HFFc6 (cell line): ENCODE measurements around the gene MYT1. TPM values are rescaled to one million over a fixed set of nuclear protein-coding genes. Genes with fewer than 3 reads are reported as not detected.

Source experiments
- DNase-seq: peaks from one replicate; pipeline ENCODE4 v3.0.0-alpha.2; 2018
- H3K27ac Mint-ChIP-seq: 2 replicates; pipeline ENCODE4 v1.8.0; 2020; ENCODE audit warnings: mild to moderate bottlenecking, mixed read lengths
- H3K27me3 Mint-ChIP-seq: 2 replicates; pipeline ENCODE4 v1.8.0; 2021; ENCODE audit warnings: mild to moderate bottlenecking, moderate library complexity, mixed read lengths; ENCODE audit not compliant: insufficient read depth
- H3K36me3 Mint-ChIP-seq: 2 replicates; pipeline ENCODE4 v1.8.0; 2021; ENCODE audit warnings: low read depth, mixed read lengths
- H3K4me1 Mint-ChIP-seq: 2 replicates; pipeline ENCODE4 v1.8.0; 2020; ENCODE audit warnings: low read depth, mixed read lengths
- H3K4me3 Mint-ChIP-seq: 2 replicates; pipeline ENCODE4 v1.8.0; 2020; ENCODE audit warnings: mild to moderate bottlenecking, moderate library complexity, mixed read lengths
- H3K9me3 Mint-ChIP-seq: 2 replicates; pipeline ENCODE4 v1.8.0; 2020; ENCODE audit warnings: mild to moderate bottlenecking, mixed read lengths
- CTCF ChIP-seq: fragments of 200-600 bp; sonication (generic); IDR thresholded peaks from 2 replicates; pipeline ENCODE4 v1.5.0; 2021; ENCODE audit warnings: antibody characterized with exemption, mild to moderate bottlenecking
- total RNA-seq, 6 experiments: library from RNA; stranded (reverse); fragmentation: NEBNext Ultra II Directional; extraction: Animal tissue kit (Norgen Biotek cat#: 25700); gene quantifications; 2 replicates in 1 of 6; 3 replicates in 5 of 6; pipeline ENCODE4 v1.2.3, GENCODE V29; 2021

MYT1 gene
- total RNA-seq, 6 experiments from 2014 or later, result not detected

GRCh38 chr20:64189986-64190385, 25.7 kb downstream of the MYT1 start:
- peaks cover 7% of the 10 kb centered on the region for H3K9me3 Mint-ChIP-seq
- peaks cover 4% of the 10 kb centered on the region; the same call in 1 of the 2 replicates for H3K36me3 Mint-ChIP-seq
- no peaks in the 10 kb centered on the region for H3K4me1 Mint-ChIP-seq
- DNase-seq, result no peak
- no peak overlapping the region for H3K4me3 Mint-ChIP-seq
- no peak for TF ChIP-seq CTCF
- H3K27ac Mint-ChIP-seq, result no peak overlapping the region
- peaks cover 32% of the 10 kb centered on the region for H3K27me3 Mint-ChIP-seq

GRCh38 chr20:64191002-64191401, 26.8 kb downstream of the MYT1 start:
- TF ChIP-seq CTCF, result no peak
- DNase-seq, result no peak
- Mint-ChIP-seq H3K36me3 (peaks cover 4% of the 10 kb centered on the region; the same call in 1 of the 2 replicates), H3K27ac (no peak overlapping the region), H3K9me3 (peaks cover 6% of the 10 kb centered on the region), H3K27me3 (peaks cover 41% of the 10 kb centered on the region), H3K4me3 (no peak overlapping the region), H3K4me1 (no peaks in the 10 kb centered on the region)

- DNase-seq, result no peak
- H3K36me3 Mint-ChIP-seq, result no peaks in the 10 kb centered on the region
- no peak for TF ChIP-seq CTCF
- H3K4me3 Mint-ChIP-seq, result no peak overlapping the region
- H3K27me3 Mint-ChIP-seq, result peaks cover 52% of the 10 kb centered on the region
- no peaks in the 10 kb centered on the region for H3K4me1 Mint-ChIP-seq
- no peak overlapping the region for H3K27ac Mint-ChIP-seq
- no peaks in the 10 kb centered on the region for H3K9me3 Mint-ChIP-seq
Observed at GRCh38 chr20:64192406-64192805, 28.2 kb downstream of the MYT1 start.

GRCh38 chr20:64193058-64193457, 28.8 kb downstream of the MYT1 start:
- no peak overlapping the region for H3K27ac Mint-ChIP-seq
- no peak for TF ChIP-seq CTCF
- H3K27me3 Mint-ChIP-seq, result peaks cover 53% of the 10 kb centered on the region
- no peak overlapping the region for H3K4me3 Mint-ChIP-seq
- H3K36me3 Mint-ChIP-seq, result no peaks in the 10 kb centered on the region
- no peaks in the 10 kb centered on the region for H3K9me3 Mint-ChIP-seq
- DNase-seq, result no peak
- H3K4me1 Mint-ChIP-seq, result no peaks in the 10 kb centered on the region

GRCh38 chr20:64194269-64194668, 30.0 kb downstream of the MYT1 start:
- H3K9me3 Mint-ChIP-seq, result no peaks in the 10 kb centered on the region
- H3K27me3 Mint-ChIP-seq, result peaks cover 47% of the 10 kb centered on the region
- H3K4me3 Mint-ChIP-seq, result no peak overlapping the region
- TF ChIP-seq CTCF, result no peak
- H3K27ac Mint-ChIP-seq, result no peak overlapping the region
- no peaks in the 10 kb centered on the region for H3K4me1 Mint-ChIP-seq
- H3K36me3 Mint-ChIP-seq, result no peaks in the 10 kb centered on the region
- DNase-seq, result no peak

GRCh38 chr20:64196309-64196708, 32.1 kb downstream of the MYT1 start:
- DNase-seq, result no peak
- no peaks in the 10 kb centered on the region; the same call in 1 of the 2 replicates for H3K9me3 Mint-ChIP-seq

More at GRCh38 chr20:64196309-64196708, 32.1 kb downstream of the MYT1 start:
- Mint-ChIP-seq H3K36me3 (no peaks in the 10 kb centered on the region), H3K4me3 (no peak overlapping the region), H3K27ac (no peak overlapping the region), H3K4me1 (no peaks in the 10 kb centered on the region), H3K27me3 (peaks cover 54% of the 10 kb centered on the region)
- TF ChIP-seq CTCF, result no peak
